Left ventricle myocardium inferior (tissue), 1 donor: ENCODE results near the gene USP13. TPM values are rescaled to one million over a fixed set of nuclear protein-coding genes. Genes with fewer than 3 reads are reported as not detected.
"Not testable (repeated sequence)": the region's sequence is repeated elsewhere in the genome, so short reads cannot be mapped to it uniquely, and the experiment has no call there.

ENCODE experiments used
- DNase-seq: peaks from one replicate; pipeline ENCODE4 v3.0.0-alpha.2; 2020
- H3K27ac ChIP-seq: fragments of 200-600 bp; replicated peaks from 2 replicates; pipeline ENCODE4 v1.8.0; 2021
- H3K27me3 ChIP-seq: fragments of 200-600 bp; 2 replicates; pipeline ENCODE4 v1.8.0; 2021; ENCODE audit warnings: low read depth
- H3K36me3 ChIP-seq: fragments of 200-600 bp; 2 replicates; pipeline ENCODE4 v1.8.0; 2021
- H3K4me1 ChIP-seq: fragments of 200-600 bp; 2 replicates; pipeline ENCODE4 v1.8.0; 2021
- H3K4me3 ChIP-seq: fragments of 200-600 bp; 2 replicates; pipeline ENCODE4 v1.8.0; 2021; ENCODE audit warnings: mild to moderate bottlenecking, moderate library complexity
- H3K9me3 ChIP-seq: fragments of 200-600 bp; replicated peaks from 2 replicates; pipeline ENCODE4 v1.8.0; 2021
- intact Hi-C: fragments of 100-400 bp; cut with micrococcal nuclease; formaldehyde crosslinking; loops from one replicate; pipeline ENCODE4 v1.11.0; 2022
- total RNA-seq: library from RNA; stranded (reverse); fragmentation: NEBNext Ultra II Directional; extraction: Animal tissue kit (Norgen Biotek cat#: 25700); gene quantifications from one replicate; pipeline ENCODE4 v1.2.1, GENCODE V29; 2021
- TF ChIP-seq, protein P1 (sequence below): fragments of 200-600 bp; IDR thresholded peaks from 2 replicates; pipeline ENCODE4 v1.8.0; 2021; ENCODE audit warnings: antibody characterized with exemption, mild to moderate bottlenecking, borderline replicate concordance
- donor health status: DM: no; HTN: yes; CAD: no; lungs with severe emphysema.

Gene USP13
- total RNA-seq, 1 donor from 2014 or later = 162 TPM

DNA sequence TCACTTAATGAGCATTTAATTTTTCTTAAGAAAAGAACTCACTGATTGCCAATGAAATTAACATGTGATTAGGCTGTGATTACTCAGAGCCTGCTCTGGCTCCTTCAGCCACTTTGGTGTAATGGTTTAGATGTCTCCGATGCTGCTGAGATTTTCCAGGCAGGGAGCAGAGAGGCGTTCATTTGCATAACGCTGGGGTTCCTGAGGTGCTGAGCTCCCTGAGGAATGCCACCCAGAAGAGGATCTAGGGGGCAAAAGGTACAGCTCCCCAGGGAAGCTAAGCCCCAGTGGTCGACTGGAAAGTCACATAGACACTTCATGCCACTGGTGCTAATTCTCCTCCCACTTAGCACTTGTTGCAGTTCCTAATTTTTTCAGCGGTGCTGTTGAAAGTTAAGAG lies 119.5 kb downstream of the USP13 start:
- DNase-seq = no peak
- H3K36me3 ChIP-seq = peaks cover 69% of the 10 kb centered on the region
- intact Hi-C loops = loop anchor here (5.0 kb wide), 1 partner anchor 120 kb away; the partner anchor contains the start of gene USP13

GRCh38 chr3:179775416-179776122 lies 122.7 kb downstream of the USP13 start:
- DNase-seq = no peak
- TF ChIP-seq, protein P1, sequence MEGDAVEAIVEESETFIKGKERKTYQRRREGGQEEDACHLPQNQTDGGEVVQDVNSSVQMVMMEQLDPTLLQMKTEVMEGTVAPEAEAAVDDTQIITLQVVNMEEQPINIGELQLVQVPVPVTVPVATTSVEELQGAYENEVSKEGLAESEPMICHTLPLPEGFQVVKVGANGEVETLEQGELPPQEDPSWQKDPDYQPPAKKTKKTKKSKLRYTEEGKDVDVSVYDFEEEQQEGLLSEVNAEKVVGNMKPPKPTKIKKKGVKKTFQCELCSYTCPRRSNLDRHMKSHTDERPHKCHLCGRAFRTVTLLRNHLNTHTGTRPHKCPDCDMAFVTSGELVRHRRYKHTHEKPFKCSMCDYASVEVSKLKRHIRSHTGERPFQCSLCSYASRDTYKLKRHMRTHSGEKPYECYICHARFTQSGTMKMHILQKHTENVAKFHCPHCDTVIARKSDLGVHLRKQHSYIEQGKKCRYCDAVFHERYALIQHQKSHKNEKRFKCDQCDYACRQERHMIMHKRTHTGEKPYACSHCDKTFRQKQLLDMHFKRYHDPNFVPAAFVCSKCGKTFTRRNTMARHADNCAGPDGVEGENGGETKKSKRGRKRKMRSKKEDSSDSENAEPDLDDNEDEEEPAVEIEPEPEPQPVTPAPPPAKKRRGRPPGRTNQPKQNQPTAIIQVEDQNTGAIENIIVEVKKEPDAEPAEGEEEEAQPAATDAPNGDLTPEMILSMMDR = no peak
- Histone ChIP-seq H3K4me3 (no peak overlapping the region), H3K27ac (no peak overlapping the region), H3K27me3 (no peaks in the 10 kb centered on the region), H3K4me1 (peaks cover 10% of the 10 kb centered on the region), H3K36me3 (peaks cover 71% of the 10 kb centered on the region), H3K9me3 (peaks cover 6% of the 10 kb centered on the region)
- intact Hi-C loops = no loop called here

More for the DNA sequence above, 119.5 kb downstream of the USP13 start:
- Histone ChIP-seq H3K4me1 (peaks cover 10% of the 10 kb centered on the region), H3K27ac (no peak overlapping the region), H3K4me3 (no peak overlapping the region), H3K9me3 (peaks cover 6% of the 10 kb centered on the region), H3K27me3 (no peaks in the 10 kb centered on the region)
- TF ChIP-seq, protein P1 = no peak

- H3K27me3 ChIP-seq, DNase-seq, H3K27ac ChIP-seq, H3K4me3 ChIP-seq, H3K9me3 ChIP-seq, H3K4me1 ChIP-seq, intact Hi-C loops: not testable (repeated sequence)
- peaks cover 87% of the 10 kb centered on the region for H3K36me3 ChIP-seq
Observed at GRCh38 chr3:179782841-179783240, 130.0 kb downstream of the USP13 start.

GRCh38 chr3:179788996-179789395 lies 136.2 kb downstream of the USP13 start:
- H3K4me1 ChIP-seq = peaks cover 3% of the 10 kb centered on the region
- TF ChIP-seq, protein P1 = no peak

GRCh38 chr3:179791793-179792192 lies 139.0 kb downstream of the USP13 start:
- no peaks in the 10 kb centered on the region for H3K27me3 ChIP-seq
- H3K9me3 ChIP-seq = no peaks in the 10 kb centered on the region
- DNase-seq = no peak
- H3K27ac ChIP-seq = no peak overlapping the region
- intact Hi-C loops = no loop called here
- TF ChIP-seq, protein P1 = no peak
- no peak overlapping the region for H3K4me3 ChIP-seq
- H3K4me1 ChIP-seq = peaks cover 10% of the 10 kb centered on the region
- peaks cover 11% of the 10 kb centered on the region for H3K36me3 ChIP-seq

More at GRCh38 chr3:179788996-179789395, 136.2 kb downstream of the USP13 start:
- Histone ChIP-seq H3K4me3 (no peak overlapping the region), H3K27ac (no peak overlapping the region), H3K27me3 (no peaks in the 10 kb centered on the region), H3K36me3 (peaks cover 36% of the 10 kb centered on the region), H3K9me3 (no peaks in the 10 kb centered on the region)
- intact Hi-C loops = no loop called here
- DNase-seq = no peak

DNA sequence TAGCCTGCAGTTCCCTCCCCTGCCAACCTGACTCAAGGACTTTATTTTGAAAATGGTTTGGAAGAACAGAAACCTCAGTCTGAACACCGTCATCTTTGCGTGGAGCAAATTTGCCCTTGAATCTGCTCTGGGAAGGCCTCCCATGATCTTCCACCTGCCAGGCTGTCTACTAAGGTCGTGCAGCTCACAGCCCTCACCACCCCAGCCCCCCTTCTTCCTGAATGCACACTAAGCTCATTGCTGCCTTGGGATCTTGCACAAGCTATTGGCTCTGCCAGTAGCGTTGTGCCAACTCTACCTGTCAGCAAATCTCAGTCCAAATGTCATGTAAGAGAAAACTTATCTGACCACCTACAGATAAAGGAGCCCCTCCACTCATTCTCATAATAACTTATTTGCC lies 141.5 kb downstream of the USP13 start:
- peaks cover 7% of the 10 kb centered on the region for H3K36me3 ChIP-seq
- H3K4me1 ChIP-seq = peaks cover 10% of the 10 kb centered on the region
- H3K27ac ChIP-seq = no peak overlapping the region
- no peaks in the 10 kb centered on the region for H3K9me3 ChIP-seq
- no peaks in the 10 kb centered on the region for H3K27me3 ChIP-seq
- no peak overlapping the region for H3K4me3 ChIP-seq
- TF ChIP-seq, protein P1 = no peak
- intact Hi-C loops = no loop called here
- DNase-seq = no peak
